OCI-LY1 (cell line): ENCODE data around the gene KRT35.

Experiments
- H2AFZ ChIP-seq: fragments of 200-600 bp; sonication (generic), shearing (Covaris generic); 2 replicates; pipeline ENCODE4 v1.6.0; 2014; ENCODE audit warnings: antibody characterized with exemption, mild to moderate bottlenecking, low read length
- H3F3A ChIP-seq: fragments of 200-600 bp; sonication (generic), shearing (Covaris generic); 2 replicates; pipeline ENCODE4 v1.6.0; 2014; ENCODE audit warnings: mild to moderate bottlenecking, antibody characterized with exemption, low read length, moderate library complexity; ENCODE audit not compliant: insufficient read depth
- H3K27ac ChIP-seq: fragments of 200-600 bp; sonication (generic); 2 replicates; pipeline ENCODE4 v1.5.1; 2014; ENCODE audit warnings: low read length, mixed run types, mild to moderate bottlenecking, low read depth; ENCODE audit not compliant: poor library complexity, severe bottlenecking
- H3K27me3 ChIP-seq: fragments of 200-600 bp; sonication (generic); 2 replicates; pipeline ENCODE4 v1.6.0; 2014; ENCODE audit warnings: antibody characterized with exemption, mild to moderate bottlenecking, low read length, moderate library complexity; ENCODE audit not compliant: insufficient read depth
- H3K36me3 ChIP-seq: fragments of 200-600 bp; sonication (generic); 2 replicates; pipeline ENCODE4 v1.6.1; 2014; ENCODE audit warnings: mild to moderate bottlenecking, antibody characterized with exemption, low read length, moderate library complexity, mixed read lengths; ENCODE audit not compliant: insufficient read depth
- H3K4me1 ChIP-seq: fragments of 200-600 bp; sonication (generic); 2 replicates; pipeline ENCODE4 v1.5.1; 2014; ENCODE audit warnings: mild to moderate bottlenecking, low read length, moderate library complexity; ENCODE audit not compliant: insufficient read depth, severe bottlenecking
- H3K4me2 ChIP-seq: fragments of 200-600 bp; sonication (generic), shearing (Covaris generic); 2 replicates; pipeline ENCODE4 v1.6.1; 2014; ENCODE audit warnings: low read length
- H3K4me3 ChIP-seq: fragments of 200-600 bp; sonication (generic); 2 replicates; pipeline ENCODE4 v1.5.1; 2014; ENCODE audit warnings: low read length, low read depth, mild to moderate bottlenecking, mixed read lengths; ENCODE audit not compliant: poor library complexity, severe bottlenecking
- H3K79me2 ChIP-seq: fragments of 200-600 bp; shearing (Covaris generic); 2 replicates; pipeline ENCODE4 v1.6.1; 2016; ENCODE audit warnings: mixed run types, low read length, mixed read lengths; ENCODE audit not compliant: insufficient read depth
- H3K9ac ChIP-seq: fragments of 200-600 bp; sonication (generic), shearing (Covaris generic); 2 replicates; pipeline ENCODE4 v1.6.1; 2014; ENCODE audit warnings: mild to moderate bottlenecking, low read length, mixed read lengths
- H3K9me2 ChIP-seq: fragments of 200-600 bp; sonication (generic), shearing (Covaris generic); 2 replicates; pipeline ENCODE4 v1.6.1; 2014; ENCODE audit warnings: low read depth, mild to moderate bottlenecking, low read length, mixed read lengths
- H3K9me3 ChIP-seq: fragments of 200-600 bp; shearing (Covaris generic); 2 replicates; pipeline ENCODE4 v1.6.1; 2014; ENCODE audit warnings: low read length, mixed read lengths
- H4K20me1 ChIP-seq: fragments of 200-600 bp; sonication (generic), shearing (Covaris generic); 2 replicates; pipeline ENCODE4 v1.6.0; 2016; ENCODE audit warnings: mild to moderate bottlenecking, low read length; ENCODE audit not compliant: insufficient read depth
- EZH2 ChIP-seq: fragments of 200-600 bp; sonication (generic), shearing (Covaris generic); IDR thresholded peaks from 2 replicates; pipeline ENCODE4 v1.8.0; 2017; ENCODE audit warnings: borderline replicate concordance, mixed run types, mild to moderate bottlenecking, antibody characterized with exemption, low read length, moderate library complexity, mixed read lengths
- TF ChIP-seq, protein P1 (sequence below): fragments of 200-600 bp; sonication (generic), shearing (Covaris generic); IDR thresholded peaks from 2 replicates; pipeline ENCODE4 v1.5.1; 2017; ENCODE audit warnings: mild to moderate bottlenecking, antibody characterized with exemption, low read length, moderate library complexity, mixed read lengths

The KRT35 gene

DNA sequence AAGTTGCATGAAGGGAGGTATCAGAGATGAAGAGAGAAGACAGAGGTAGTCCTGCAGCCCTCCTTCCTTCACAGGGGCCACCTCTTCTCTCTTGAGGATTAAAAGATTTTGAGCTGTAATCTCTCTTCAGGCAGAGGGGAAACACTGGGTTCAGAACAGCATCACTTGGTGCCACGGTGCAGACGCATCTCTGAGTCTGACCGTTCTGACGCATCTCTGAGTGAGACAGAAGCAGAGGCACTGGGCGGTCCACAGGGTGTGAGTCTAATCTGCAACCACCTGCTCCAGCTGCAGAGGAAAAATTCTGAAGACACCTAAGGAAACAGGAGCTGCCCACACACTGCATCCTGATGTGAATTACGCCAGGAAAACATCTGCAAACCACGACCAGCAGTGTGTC is 51.3 kb downstream of the KRT35 start:
- Histone ChIP-seq H3K27me3 (no peaks in the 10 kb centered on the region), H3K4me1 (no peaks in the 10 kb centered on the region), H4K20me1 (no peaks in the 10 kb centered on the region), H3F3A (no peaks in the 10 kb centered on the region), H3K36me3 (no peaks in the 10 kb centered on the region), H3K9ac (no peak overlapping the region), H3K4me3 (no peak overlapping the region), H3K9me2 (no peaks in the 10 kb centered on the region), H3K27ac (no peak overlapping the region), H3K4me2 (no peak overlapping the region), H3K79me2 (no peaks in the 10 kb centered on the region), H2AFZ (no peak overlapping the region), H3K9me3 (no peaks in the 10 kb centered on the region)
- TF ChIP-seq, protein P1, sequence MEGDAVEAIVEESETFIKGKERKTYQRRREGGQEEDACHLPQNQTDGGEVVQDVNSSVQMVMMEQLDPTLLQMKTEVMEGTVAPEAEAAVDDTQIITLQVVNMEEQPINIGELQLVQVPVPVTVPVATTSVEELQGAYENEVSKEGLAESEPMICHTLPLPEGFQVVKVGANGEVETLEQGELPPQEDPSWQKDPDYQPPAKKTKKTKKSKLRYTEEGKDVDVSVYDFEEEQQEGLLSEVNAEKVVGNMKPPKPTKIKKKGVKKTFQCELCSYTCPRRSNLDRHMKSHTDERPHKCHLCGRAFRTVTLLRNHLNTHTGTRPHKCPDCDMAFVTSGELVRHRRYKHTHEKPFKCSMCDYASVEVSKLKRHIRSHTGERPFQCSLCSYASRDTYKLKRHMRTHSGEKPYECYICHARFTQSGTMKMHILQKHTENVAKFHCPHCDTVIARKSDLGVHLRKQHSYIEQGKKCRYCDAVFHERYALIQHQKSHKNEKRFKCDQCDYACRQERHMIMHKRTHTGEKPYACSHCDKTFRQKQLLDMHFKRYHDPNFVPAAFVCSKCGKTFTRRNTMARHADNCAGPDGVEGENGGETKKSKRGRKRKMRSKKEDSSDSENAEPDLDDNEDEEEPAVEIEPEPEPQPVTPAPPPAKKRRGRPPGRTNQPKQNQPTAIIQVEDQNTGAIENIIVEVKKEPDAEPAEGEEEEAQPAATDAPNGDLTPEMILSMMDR: no peak
- no peak for TF ChIP-seq EZH2

DNA sequence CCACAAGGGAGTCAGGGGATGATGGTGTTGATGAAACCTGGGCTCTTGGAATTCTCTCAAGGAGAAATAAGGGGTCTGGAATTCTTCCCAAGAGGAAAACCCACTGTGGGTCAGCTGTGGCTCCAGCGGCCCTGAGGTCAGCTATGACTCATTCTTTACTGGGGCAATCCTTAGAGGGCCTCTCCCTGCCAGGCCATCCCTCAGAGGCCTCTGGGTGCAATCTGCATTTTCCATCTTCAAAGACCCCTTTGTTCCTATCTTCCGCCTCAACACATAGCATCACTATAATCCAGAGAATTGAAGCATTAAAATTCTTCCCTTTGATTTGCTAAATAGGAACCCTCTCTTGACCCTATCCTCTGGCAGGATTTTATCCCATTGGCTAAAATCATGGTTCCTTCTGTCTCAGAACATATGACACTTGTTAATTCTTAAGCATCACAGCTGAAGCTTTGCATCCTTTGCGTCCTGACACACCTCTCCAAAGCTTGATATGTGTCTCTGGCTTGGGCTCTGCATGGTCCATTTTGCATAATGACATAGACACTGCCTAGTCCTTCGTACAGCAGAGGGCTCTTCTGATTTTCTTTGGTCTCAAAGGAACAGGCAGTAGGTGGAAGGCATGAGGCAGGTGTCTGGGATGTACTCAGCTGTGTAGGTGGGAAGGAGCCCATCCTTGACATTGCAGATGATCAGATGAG is 52.2 kb downstream of the KRT35 start:
- H3K9me3 ChIP-seq: no peaks in the 10 kb centered on the region
- no peak overlapping the region for H3K27ac ChIP-seq
- no peaks in the 10 kb centered on the region for H3K36me3 ChIP-seq
- H3F3A ChIP-seq: no peaks in the 10 kb centered on the region
- no peak overlapping the region for H2AFZ ChIP-seq
- TF ChIP-seq, protein P1: no peak
- TF ChIP-seq EZH2: no peak
- H3K79me2 ChIP-seq: no peaks in the 10 kb centered on the region
- no peak overlapping the region for H3K4me3 ChIP-seq
- H3K27me3 ChIP-seq: no peaks in the 10 kb centered on the region
- H3K4me1 ChIP-seq: no peaks in the 10 kb centered on the region
- H3K9me2 ChIP-seq: no peaks in the 10 kb centered on the region
- no peak overlapping the region for H3K9ac ChIP-seq
- no peak overlapping the region for H3K4me2 ChIP-seq
- no peaks in the 10 kb centered on the region for H4K20me1 ChIP-seq
